C4-2B (cell line): ENCODE measurements around the gene PARVB.

ENCODE experiments used
- H3K27ac ChIP-seq: fragments of 450-650 bp; 2 replicates; pipeline ENCODE4 v1.5.1; 2017
- CTCF ChIP-seq: fragments of 450-650 bp; conservative IDR thresholded peaks from 2 replicates; pipeline ENCODE4 v1.5.1; 2017; ENCODE audit warnings: mild to moderate bottlenecking
- ZFX ChIP-seq: fragments of 450-650 bp; IDR thresholded peaks from 2 replicates; pipeline ENCODE4 v1.6.1; 2017

Gene PARVB

GRCh38 chr22:44132724-44133123, 108.6 kb downstream of the PARVB start:
- no peak overlapping the region for H3K27ac ChIP-seq
- no peak for TF ChIP-seq ZFX
- TF ChIP-seq CTCF = no peak

- TF ChIP-seq ZFX (no peak), CTCF (no peak)
- H3K27ac ChIP-seq = no peak overlapping the region
Observed at GRCh38 chr22:44133161-44133560, 109.1 kb downstream of the PARVB start.

- TF ChIP-seq CTCF (no peak), ZFX (no peak)
- no peak overlapping the region for H3K27ac ChIP-seq
Observed at GRCh38 chr22:44133901-44134571, 109.9 kb downstream of the PARVB start.

- TF ChIP-seq CTCF (no peak), ZFX (no peak)
Observed at GRCh38 chr22:44136112-44136511, 112.0 kb downstream of the PARVB start.

GRCh38 chr22:44136786-44137185, 112.7 kb downstream of the PARVB start:
- no peak for TF ChIP-seq CTCF
- TF ChIP-seq ZFX = no peak
- no peak overlapping the region for H3K27ac ChIP-seq

More at GRCh38 chr22:44136112-44136511, 112.0 kb downstream of the PARVB start:
- no peak overlapping the region for H3K27ac ChIP-seq

GRCh38 chr22:44137415-44137814, 113.3 kb downstream of the PARVB start:
- no peak overlapping the region for H3K27ac ChIP-seq
- TF ChIP-seq CTCF = no peak
- no peak for TF ChIP-seq ZFX

- no peak overlapping the region for H3K27ac ChIP-seq
- no peak for TF ChIP-seq CTCF
- no peak for TF ChIP-seq ZFX
Observed at GRCh38 chr22:44139773-44140172, 115.7 kb downstream of the PARVB start.
